ENCODE data around the gene MYO9B. TPM values are rescaled to one million over a fixed set of nuclear protein-coding genes. Genes with fewer than 3 reads are reported as not detected.

Gene MYO9B
- total RNA-seq, 1 donor from 2014 or later = 137 TPM

DNA sequence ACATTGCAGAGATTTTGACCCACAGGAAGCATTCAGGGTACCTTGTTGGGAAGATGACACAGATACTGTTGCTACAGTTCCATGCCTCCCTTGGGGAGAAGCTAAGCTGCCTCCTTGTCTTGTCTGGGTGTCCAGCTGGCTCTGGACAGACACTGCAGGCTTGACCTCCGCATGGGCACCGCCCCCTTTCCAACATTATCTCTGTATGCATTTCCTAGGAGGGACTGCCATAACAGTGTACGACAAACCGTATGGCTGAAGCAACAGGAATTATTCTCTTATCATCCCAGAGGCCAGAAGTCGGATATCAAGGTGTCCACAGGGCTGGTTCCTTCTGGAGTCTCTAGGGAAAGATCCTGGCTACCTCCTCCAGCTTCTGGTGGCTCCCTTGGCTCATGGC, 72.6 kb downstream of the MYO9B start:
- intact Hi-C loops (cut with DNase I) = no loop called here
- Histone ChIP-seq H3K27ac (no peak overlapping the region), H3K4me1 (peaks cover 4% of the 10 kb centered on the region), H3K36me3 (peaks cover 52% of the 10 kb centered on the region), H3K9me3 (no peaks in the 10 kb centered on the region), H3K4me3 (no peak overlapping the region), H3K27me3 (no peaks in the 10 kb centered on the region)
- ATAC-seq = no peak
- TF ChIP-seq, protein P1, sequence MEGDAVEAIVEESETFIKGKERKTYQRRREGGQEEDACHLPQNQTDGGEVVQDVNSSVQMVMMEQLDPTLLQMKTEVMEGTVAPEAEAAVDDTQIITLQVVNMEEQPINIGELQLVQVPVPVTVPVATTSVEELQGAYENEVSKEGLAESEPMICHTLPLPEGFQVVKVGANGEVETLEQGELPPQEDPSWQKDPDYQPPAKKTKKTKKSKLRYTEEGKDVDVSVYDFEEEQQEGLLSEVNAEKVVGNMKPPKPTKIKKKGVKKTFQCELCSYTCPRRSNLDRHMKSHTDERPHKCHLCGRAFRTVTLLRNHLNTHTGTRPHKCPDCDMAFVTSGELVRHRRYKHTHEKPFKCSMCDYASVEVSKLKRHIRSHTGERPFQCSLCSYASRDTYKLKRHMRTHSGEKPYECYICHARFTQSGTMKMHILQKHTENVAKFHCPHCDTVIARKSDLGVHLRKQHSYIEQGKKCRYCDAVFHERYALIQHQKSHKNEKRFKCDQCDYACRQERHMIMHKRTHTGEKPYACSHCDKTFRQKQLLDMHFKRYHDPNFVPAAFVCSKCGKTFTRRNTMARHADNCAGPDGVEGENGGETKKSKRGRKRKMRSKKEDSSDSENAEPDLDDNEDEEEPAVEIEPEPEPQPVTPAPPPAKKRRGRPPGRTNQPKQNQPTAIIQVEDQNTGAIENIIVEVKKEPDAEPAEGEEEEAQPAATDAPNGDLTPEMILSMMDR (IDR thresholded peaks at IDR 0.05) = no peak
- no peak for DNase-seq

DNA sequence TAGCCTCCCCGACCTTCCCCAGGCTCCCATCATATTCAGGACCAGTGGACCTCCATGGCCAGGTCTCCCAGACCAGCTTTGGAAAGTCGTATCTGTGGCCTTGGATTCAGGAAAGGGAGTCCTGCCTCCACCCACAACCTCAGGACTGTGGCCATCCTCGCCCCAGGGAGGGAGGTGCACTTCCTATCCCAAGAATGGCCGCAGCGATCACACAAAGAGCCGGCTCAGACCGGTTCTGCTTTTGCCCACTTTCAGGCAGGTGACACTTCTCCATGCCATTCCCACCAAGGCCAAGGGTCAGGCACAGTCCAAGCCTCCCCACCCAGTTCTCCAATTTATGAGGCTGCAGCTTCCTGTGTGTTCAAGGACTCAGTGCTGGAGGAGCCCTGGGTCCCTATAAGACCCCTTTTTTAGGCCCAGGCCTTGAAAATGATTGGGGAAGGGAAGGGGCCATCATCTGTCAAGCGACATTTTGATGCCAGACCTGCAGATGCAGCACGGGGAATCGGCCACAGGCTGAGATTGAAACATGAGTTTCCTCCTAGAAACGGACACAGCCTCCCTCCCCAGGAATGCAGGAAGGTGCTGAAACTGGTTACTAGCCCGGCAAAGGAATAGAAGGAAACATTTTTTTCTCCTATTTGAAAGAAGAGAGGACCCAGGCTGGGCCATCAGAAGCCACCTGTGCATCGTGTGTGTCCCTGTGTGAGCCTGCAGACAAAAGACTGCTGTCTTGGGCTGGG, 74.0 kb downstream of the MYO9B start:
- intact Hi-C loops (cut with DNase I) = no loop called here
- H3K36me3 ChIP-seq = peaks cover 66% of the 10 kb centered on the region
- H3K4me3 ChIP-seq = no peak overlapping the region
- H3K27me3 ChIP-seq = no peaks in the 10 kb centered on the region
- TF ChIP-seq, protein P1 (IDR thresholded peaks at IDR 0.05) = no peak
- peaks cover 4% of the 10 kb centered on the region for H3K4me1 ChIP-seq
- H3K27ac ChIP-seq = peak overlapping the region; percentile 36
- peak; percentile 87 for ATAC-seq
- DNase-seq = no peak
- H3K9me3 ChIP-seq = no peaks in the 10 kb centered on the region

DNA sequence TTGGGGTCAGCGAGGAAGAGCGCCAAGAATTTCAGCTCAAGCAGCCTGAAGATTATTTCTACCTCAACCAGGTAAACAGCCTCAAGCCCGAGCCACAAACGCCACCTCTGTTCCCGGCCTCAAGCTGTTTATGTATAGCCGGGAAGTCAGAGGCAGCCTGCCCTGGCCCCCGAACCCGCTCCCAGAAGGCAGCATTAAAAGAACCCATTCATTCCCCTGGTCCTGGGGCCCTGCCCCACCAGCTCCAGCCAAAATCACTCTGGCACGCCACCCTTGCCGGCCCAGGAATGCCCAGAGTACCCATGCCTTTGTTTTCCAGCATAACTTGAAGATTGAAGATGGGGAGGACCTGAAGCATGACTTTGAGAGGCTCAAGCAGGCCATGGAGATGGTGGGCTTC, 78.4 kb downstream of the MYO9B start:
- no peak overlapping the region for H3K27ac ChIP-seq
- peaks cover 92% of the 10 kb centered on the region for H3K36me3 ChIP-seq
- H3K27me3 ChIP-seq = no peaks in the 10 kb centered on the region
- H3K4me1 ChIP-seq = peaks cover 4% of the 10 kb centered on the region
- intact Hi-C loops (cut with DNase I) = no loop called here
- H3K4me3 ChIP-seq = no peak overlapping the region
- TF ChIP-seq, protein P1 (IDR thresholded peaks at IDR 0.05) = no peak
- H3K9me3 ChIP-seq = no peaks in the 10 kb centered on the region
- DNase-seq (no peak), ATAC-seq (no peak)

DNA sequence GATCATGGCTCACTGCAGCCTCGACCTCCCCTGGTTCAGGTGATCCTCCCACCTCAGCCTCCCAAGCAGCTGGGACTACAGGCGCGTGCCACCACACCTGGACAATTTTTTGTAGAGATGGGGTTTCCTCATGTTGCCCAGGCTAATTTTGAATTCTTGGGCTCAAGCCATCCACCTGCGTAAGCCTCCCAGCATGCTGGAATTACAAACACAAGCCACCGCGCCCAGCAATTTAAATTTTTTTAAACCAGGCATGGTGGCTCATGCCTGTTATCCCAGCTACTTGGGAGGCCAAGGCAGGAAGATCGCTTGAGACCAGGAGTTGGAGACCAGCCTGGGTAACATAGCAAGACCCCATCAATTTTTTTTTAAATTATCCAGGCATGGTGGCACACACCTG, 79.7 kb downstream of the MYO9B start:
- DNase-seq (no peak), ATAC-seq (no peak)
- no peaks in the 10 kb centered on the region for H3K9me3 ChIP-seq
- H3K36me3 ChIP-seq = peaks cover 100% of the 10 kb centered on the region
- no peak overlapping the region for H3K4me3 ChIP-seq
- intact Hi-C loops (cut with DNase I) = no loop called here
- TF ChIP-seq, protein P1 (IDR thresholded peaks at IDR 0.05) = no peak
- H3K27ac ChIP-seq = no peak overlapping the region
- no peaks in the 10 kb centered on the region for H3K27me3 ChIP-seq
- no peaks in the 10 kb centered on the region for H3K4me1 ChIP-seq

DNA sequence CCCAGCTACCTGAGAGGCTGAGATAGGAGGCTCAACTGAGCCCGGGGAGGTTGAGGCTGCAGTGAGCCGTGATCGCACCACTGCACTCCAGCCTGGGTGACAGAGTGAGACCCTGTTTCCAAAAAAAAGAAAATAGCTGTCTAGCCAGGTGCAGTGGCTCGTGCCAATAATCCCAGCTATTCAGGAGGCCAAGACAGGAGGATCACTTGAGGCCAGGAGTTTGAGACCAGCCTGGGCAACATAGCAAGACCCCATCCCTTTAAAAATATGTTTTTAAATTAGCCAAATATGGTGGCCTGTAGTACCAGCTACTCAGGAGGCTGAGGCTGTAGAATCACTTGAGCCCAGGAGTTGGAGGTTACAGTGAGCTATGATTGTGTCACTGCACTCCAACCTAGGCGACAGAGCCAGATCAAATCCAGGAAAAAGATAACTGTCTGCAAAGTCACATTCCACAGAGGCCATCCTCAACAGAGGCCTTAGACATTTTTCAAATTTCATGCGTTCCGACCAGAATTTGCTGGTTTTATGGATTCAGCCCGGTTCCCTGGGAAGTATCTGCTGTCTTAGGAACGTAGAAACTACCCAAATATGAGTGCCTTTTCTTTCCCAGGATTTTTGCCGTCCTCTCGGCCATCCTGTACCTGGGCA, 80.8 kb downstream of the MYO9B start:
- no peak for DNase-seq
- Histone ChIP-seq H3K36me3 (peaks cover 100% of the 10 kb centered on the region), H3K4me1 (no peaks in the 10 kb centered on the region), H3K27ac (no peak overlapping the region), H3K9me3 (no peaks in the 10 kb centered on the region), H3K27me3 (no peaks in the 10 kb centered on the region), H3K4me3 (no peak overlapping the region)
- ATAC-seq = no peak
- TF ChIP-seq, protein P1 (IDR thresholded peaks at IDR 0.05) = no peak
- intact Hi-C loops (cut with DNase I) = no loop called here
